GM23248 (cell line): ENCODE data around the gene ADAMTS15.

Source experiments
- EZH2 ChIP-seq: fragments of 200-600 bp; sonication (generic); IDR thresholded peaks from 2 replicates; pipeline ENCODE4 v1.6.1; 2018; ENCODE audit warnings: antibody characterized with exemption, mild to moderate bottlenecking; ENCODE audit not compliant: insufficient read depth, poor library complexity, severe bottlenecking
- EZH2phosphoT487 ChIP-seq: fragments of 200-600 bp; sonication (generic); IDR thresholded peaks from 2 replicates; pipeline ENCODE4 v1.6.1; 2018; ENCODE audit warnings: antibody characterized with exemption, moderate library complexity, mild to moderate bottlenecking, low read depth; ENCODE audit not compliant: insufficient read depth

GRCh38 chr11:130409594-130410388 lies 38.7 kb upstream of the ADAMTS15 start:
- TF ChIP-seq EZH2 (no peak), EZH2phosphoT487 (no peak)
